Stimulated activated CD4-positive, alpha-beta T cell treated with anti-CD3 and anti-CD28 coated beads, Interleukin-4, amount 100 ng/mL, for 1 hour (primary cell): ENCODE data around the gene GJA10.
A peak's percentile ranks its signal among the peaks of the same experiment; 100 is the strongest.

Source experiments
- DNase-seq: peaks from one replicate; pipeline ENCODE4 v3.0.0-alpha.2; 2020

GJA10 gene

GRCh38 chr6:89917801-89918366 is 23.6 kb downstream of the GJA10 start:
- no peak for DNase-seq

GRCh38 chr6:89921197-89921596 is 26.9 kb downstream of the GJA10 start:
- DNase-seq: no peak

- no peak for DNase-seq
Measured at GRCh38 chr6:89921691-89922090, 27.4 kb downstream of the GJA10 start.

DNA sequence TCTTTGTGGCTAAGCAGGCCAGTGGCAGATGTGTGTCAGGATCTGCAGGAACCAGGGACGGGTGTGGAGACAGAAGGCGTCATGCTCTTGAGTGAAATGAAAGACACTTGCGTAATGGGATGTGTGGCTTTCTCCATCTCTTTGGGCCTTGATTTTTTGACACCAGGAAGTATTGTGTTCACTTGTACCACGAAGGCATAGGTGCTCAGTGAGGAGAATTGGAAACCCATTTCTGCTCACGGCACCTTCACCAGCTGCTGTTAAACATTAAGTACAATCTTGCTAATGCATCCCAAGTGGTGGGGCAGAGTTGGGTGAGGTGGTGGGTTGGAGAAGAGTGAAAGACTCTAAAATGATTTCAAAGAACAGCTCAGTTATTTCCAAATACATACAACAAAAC is 30.0 kb downstream of the GJA10 start:
- no peak for DNase-seq

DNA sequence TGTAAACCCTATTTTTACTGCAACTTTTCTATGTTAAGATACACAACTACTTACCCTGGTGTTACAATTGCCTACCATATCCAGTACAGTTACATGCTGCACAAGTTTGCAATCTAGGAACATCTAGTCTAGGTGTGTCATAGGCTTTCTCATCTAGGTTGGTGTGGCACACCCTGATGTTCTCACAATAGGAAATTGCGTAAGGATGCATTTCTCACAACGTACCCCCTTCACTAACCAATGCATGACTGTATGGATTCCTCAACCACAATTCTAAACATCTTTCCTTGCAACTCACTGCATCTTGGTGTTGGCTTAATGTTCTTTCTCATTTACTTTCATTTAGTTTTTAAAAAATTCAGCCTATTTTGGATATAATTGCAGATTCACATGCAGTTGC is 31.6 kb downstream of the GJA10 start:
- DNase-seq: no peak

- no peak for DNase-seq
Measured at GRCh38 chr6:89927264-89927663, 33.0 kb downstream of the GJA10 start.

GRCh38 chr6:89927791-89928550 is 33.7 kb downstream of the GJA10 start:
- DNase-seq: no peak

GRCh38 chr6:89928604-89929003 is 34.3 kb downstream of the GJA10 start:
- no peak for DNase-seq

DNA sequence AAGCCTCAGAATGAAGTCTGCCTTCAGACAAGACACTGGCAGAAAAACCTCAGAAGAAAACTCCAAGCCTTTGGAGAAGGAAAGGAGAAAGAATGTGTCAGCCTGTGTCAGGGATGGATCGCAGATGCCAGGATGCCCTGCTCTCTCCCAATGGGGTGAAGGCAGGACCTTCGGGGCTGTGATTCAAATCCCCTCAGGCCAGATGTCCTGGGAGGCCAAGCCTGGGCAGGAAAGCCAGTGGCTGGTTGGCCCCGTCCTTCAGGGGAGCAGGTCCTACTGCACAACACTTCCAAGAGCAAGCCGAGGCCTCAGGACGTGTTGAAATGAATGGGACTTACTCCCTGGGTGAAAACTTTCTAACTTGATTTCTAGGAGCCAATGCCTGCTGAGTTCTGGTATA is 36.5 kb downstream of the GJA10 start:
- no peak for DNase-seq

GRCh38 chr6:89932245-89932802 is 38.1 kb downstream of the GJA10 start:
- DNase-seq: no peak

GRCh38 chr6:89934685-89935366 is 40.6 kb downstream of the GJA10 start:
- no peak for DNase-seq

DNA sequence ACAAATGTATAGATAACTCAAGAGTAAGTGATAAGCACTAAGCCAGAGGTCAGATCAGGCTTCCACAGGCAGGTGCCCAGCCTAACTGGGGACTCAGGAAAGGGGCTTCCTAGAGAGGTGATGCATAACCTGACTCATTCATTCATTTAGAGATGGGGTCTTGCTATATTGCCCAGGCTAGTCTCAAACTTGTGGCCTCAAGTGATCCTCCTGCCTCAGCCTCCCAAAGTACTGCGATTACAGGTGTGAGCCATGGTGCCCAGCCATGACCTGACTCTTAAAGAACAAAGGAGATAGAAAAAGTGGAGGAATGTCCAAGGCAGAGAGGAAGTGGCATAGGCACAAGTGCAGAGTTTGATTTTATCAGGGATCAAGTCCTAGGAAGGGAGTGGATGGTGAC is 41.9 kb downstream of the GJA10 start:
- DNase-seq: no peak

DNA sequence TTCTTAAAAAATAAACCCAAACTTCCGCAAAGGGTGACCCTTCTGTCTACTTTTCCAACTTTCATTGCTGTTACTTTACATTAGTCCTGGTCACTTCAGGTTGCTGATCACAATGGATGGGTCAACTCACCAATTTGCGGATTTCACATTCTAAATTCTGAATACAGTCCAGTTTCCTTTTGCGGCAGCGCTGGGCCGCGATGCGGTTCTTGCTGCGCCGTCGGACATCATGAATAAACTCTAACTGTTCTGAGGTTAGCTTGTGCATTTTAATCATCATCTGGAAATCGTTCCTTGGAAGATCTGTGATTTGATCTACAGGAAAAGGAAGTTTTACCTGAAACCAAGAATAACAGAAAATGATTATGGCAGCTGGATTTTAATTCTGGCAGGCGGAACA is 43.7 kb downstream of the GJA10 start:
- DNase-seq: no peak

- DNase-seq: no peak
Measured at GRCh38 chr6:89939144-89939543, 44.9 kb downstream of the GJA10 start.

GRCh38 chr6:89940225-89941027 is 46.2 kb downstream of the GJA10 start:
- DNase-seq: peak; percentile 56

DNA sequence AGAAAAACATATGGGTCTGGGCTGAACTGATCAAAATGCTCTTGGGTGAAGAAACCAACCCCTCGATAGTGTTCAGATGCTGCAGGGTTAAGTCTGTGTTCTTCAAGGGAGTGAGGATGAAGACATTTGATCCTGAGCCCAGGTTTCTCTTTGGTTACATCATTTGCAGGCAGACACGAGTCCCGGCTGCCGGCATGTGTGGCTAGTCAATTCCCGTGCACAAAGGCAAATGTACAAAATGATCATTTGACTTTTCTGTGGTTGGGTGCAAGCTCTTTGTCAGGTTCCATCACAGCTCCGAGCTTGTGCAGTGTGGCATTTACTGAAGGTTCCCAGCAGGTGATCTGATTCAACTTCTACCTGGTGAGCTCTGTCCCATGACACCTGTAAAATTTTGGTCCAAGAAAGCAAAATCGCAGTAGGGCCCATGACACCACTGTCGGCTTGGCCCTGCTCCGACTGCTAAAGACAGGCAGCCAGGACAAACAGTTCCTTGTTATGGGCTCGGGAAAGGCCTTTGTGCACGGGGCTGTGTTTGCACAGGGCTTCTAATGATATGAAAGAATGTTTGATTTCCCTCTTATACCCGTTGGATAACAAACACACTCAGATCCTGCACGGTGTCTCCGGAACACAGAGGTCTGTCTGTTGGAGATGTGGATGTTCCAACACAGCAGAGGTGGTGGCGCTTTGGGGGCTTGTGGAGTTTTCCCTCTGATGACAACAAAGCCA is 46.9 kb downstream of the GJA10 start:
- DNase-seq: no peak

DNA sequence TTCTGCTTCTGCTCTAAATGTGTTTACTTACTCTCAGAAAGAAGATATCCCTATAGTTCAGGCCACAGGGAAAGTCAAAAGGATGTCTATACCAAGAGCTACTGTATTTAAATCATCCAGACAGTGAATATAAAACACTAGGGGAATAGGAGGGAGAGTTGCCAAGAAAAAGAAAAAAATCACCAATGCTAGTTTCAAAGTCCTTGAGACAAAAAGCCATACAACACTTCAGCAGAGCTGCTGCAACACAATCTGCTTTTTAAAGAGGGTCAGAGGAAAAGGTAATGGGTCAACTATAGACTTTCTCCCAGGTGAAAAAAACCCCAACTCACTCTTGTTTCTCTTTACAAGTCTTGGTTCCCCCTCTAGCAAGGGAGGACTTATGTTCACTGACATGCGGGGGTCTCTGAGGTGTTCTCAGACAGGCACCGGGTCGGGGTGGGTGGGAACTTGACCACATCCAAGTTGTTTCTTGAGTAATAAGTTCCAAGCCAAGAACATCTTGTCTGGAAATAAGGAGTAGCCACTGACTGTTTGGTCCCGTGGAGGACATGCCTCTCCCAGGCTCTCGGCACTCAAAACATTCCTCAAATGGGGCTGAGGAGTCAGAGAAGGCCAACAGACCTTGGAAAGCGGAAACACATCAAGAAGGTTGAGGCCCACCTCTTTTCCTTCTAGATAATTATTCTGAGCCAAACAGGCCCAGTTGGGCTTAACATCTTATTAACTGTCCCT is 47.7 kb downstream of the GJA10 start:
- no peak for DNase-seq

- DNase-seq: no peak
Measured at GRCh38 chr6:89942601-89943000, 48.3 kb downstream of the GJA10 start.

DNA sequence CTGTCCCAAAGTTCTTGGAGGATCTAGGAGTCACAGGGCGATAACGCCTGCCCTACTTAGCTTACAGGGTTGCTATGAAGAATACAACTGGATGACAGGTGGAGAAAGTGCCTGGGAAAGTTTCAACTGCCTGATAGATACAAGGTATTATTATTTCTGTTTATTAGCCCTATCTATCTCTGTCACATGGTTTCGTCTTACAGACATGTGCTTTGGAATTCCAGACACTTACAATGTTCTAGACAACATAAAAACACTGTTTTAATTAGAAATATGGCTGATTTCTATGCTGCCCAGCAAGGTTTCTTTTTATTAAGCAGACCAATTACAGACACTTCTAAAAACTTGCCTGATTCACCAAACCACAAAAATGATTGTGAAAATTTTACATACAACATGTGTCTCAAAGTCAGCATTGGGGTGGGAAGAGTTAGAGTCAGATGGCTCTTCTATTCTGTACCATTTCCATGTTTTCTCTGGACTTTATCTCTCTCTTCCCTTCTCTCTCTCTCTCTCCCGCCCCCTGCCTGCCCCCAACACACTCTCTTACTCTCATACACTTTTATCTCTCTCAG is 50.0 kb downstream of the GJA10 start:
- DNase-seq: no peak

- DNase-seq: no peak
Measured at GRCh38 chr6:89944826-89945407, 50.6 kb downstream of the GJA10 start.
